CMK (cell line): ENCODE results near the gene CD300LF.
A peak's percentile ranks its signal among the peaks of the same experiment; 100 is the strongest.

Experiments used
- DNase-seq: peaks from one replicate; pipeline ENCODE4 v3.0.0-alpha.2; 2010; ENCODE audit warnings: low read depth

Gene CD300LF

GRCh38 chr17:74745548-74746177 is 32.9 kb upstream of the CD300LF start:
- no peak for DNase-seq

- DNase-seq = no peak
These were observed 32.2 kb upstream of the CD300LF start for GRCh38 chr17:74744714-74745547.

GRCh38 chr17:74744349-74744713 is 31.6 kb upstream of the CD300LF start:
- DNase-seq = no peak

- DNase-seq = no peak
These were observed 31.0 kb upstream of the CD300LF start for GRCh38 chr17:74743755-74744154.

- no peak for DNase-seq
These were observed 30.3 kb upstream of the CD300LF start for GRCh38 chr17:74742978-74743545.

GRCh38 chr17:74742153-74742515 is 29.4 kb upstream of the CD300LF start:
- DNase-seq = no peak

GRCh38 chr17:74740641-74741387 is 28.1 kb upstream of the CD300LF start:
- no peak for DNase-seq

GRCh38 chr17:74740173-74740572 is 27.4 kb upstream of the CD300LF start:
- no peak for DNase-seq

GRCh38 chr17:74739227-74739831 is 26.6 kb upstream of the CD300LF start:
- DNase-seq = no peak

- DNase-seq = peak; percentile 70
These were observed 25.6 kb upstream of the CD300LF start for GRCh38 chr17:74738051-74738996.

GRCh38 chr17:74737299-74738050 is 24.8 kb upstream of the CD300LF start:
- DNase-seq = peak; percentile 66

GRCh38 chr17:74736513-74737298 is 24.0 kb upstream of the CD300LF start, which contains the start of gene RAB37:
TSS of gene RAB37 (plus strand) at chr17:74737256. CDS start at chr17:74737273, 17 bp downstream.
- peak; percentile 70 for DNase-seq

- no peak for DNase-seq
These were observed 21.5 kb upstream of the CD300LF start for GRCh38 chr17:74734256-74734655.

- DNase-seq = no peak
These were observed 20.8 kb upstream of the CD300LF start for GRCh38 chr17:74733365-74734122.

GRCh38 chr17:74732042-74732867 is 19.5 kb upstream of the CD300LF start:
- DNase-seq = no peak

- DNase-seq = no peak
These were observed 18.6 kb upstream of the CD300LF start for GRCh38 chr17:74731347-74731605.

GRCh38 chr17:74730491-74731346 is 18.0 kb upstream of the CD300LF start:
- DNase-seq = no peak
